GM12878 (cell line): ENCODE data around the gene NTN1. TPM values are rescaled to one million over a fixed set of nuclear protein-coding genes. Genes with fewer than 3 reads are reported as not detected.
A peak's percentile ranks its signal among the peaks of the same experiment; 100 is the strongest.

Source experiments
- ATAC-seq: fragments of 200-7000 bp; cut with Tn5 transposase; 3 replicates; pipeline ENCODE4 v1.9.1; 2020; ENCODE audit warnings: mild to moderate bottlenecking, moderate library complexity
- BruUV-seq: library from RNA; stranded (reverse); fragments of 400-500 nt; replicated peaks from 2 replicates; lab custom pipeline; 2021; lab: Mats Ljungman, UMichigan
- CTCF ChIA-PET: fragments of 300-600 bp; sonication (Branson Sonifier 250); formaldehyde crosslinking; extraction: SDS; loops from one replicate; lab custom pipeline; 2021; ENCODE audit warnings: inconsistent platforms; lab: Yijun Ruan, JAX
- POLR2A ChIA-PET: fragments of 350-600 bp; formaldehyde crosslinking; extraction: SDS; loops from one replicate; lab custom pipeline; 2021; ENCODE audit warnings: inconsistent platforms; lab: Charles Lee
- RAD21 ChIA-PET: fragments of 300-600 bp; sonication (Branson Sonifier 250); formaldehyde crosslinking; loops from one replicate; lab custom pipeline; 2023; ENCODE audit warnings: antibody characterized with exemption; ENCODE audit not compliant: unreplicated experiment; lab: Charles Lee
- SMC1A ChIA-PET: fragments of 300-600 bp; sonication (Branson Sonifier 250); formaldehyde crosslinking; loops from one replicate; lab custom pipeline; 2023; ENCODE audit not compliant: unreplicated experiment, uncharacterized antibody; lab: Charles Lee
- DNase-seq: peaks from one replicate; pipeline ENCODE4 v3.0.0-alpha.2; 2011; ENCODE audit warnings: low read depth, low spot score
- FAIRE-seq: peaks from 3 replicates; lab custom pipeline; 2011; peaks lifted over from hg19 to GRCh38; lab: Jason Lieb, UNC
- H2AFZ ChIP-seq: 2 replicates; pipeline ENCODE4 v1.6.0; 2011; ENCODE audit warnings: low read depth, low read length, control low read depth; ENCODE audit not compliant: control insufficient read depth
- H3K27ac ChIP-seq: 2 replicates; pipeline ENCODE4 v1.5.1; 2011; ENCODE audit warnings: control low read depth; ENCODE audit not compliant: control insufficient read depth, insufficient read depth
- H3K27me3 ChIP-seq, 2 experiments: replicated peaks in 1 of 2; 2 replicates each; pipeline versions ENCODE4 v1.6.0 to v1.6.1; 2011; ENCODE audit warnings: low read length in 1 of 2; ENCODE audit not compliant: control insufficient read depth in 2 of 2, insufficient read depth in 2 of 2
- H3K36me3 ChIP-seq, 2 experiments: 2 replicates each; pipeline ENCODE4 v1.5.1; 2011; ENCODE audit warnings: low read length in 1 of 2; ENCODE audit not compliant: control insufficient read depth in 2 of 2, insufficient read depth in 2 of 2
- H3K4me1 ChIP-seq: 2 replicates; pipeline ENCODE4 v1.6.1; 2011; ENCODE audit warnings: mild to moderate bottlenecking, low read length, moderate library complexity, mixed read lengths; ENCODE audit not compliant: control insufficient read depth, insufficient read depth
- H3K4me2 ChIP-seq: 2 replicates; pipeline ENCODE4 v1.6.0; 2011; ENCODE audit warnings: control low read depth; ENCODE audit not compliant: control insufficient read depth, insufficient read depth
- H3K4me3 ChIP-seq: fragments of 200-600 bp; sonication (generic); 2 replicates; pipeline ENCODE4 v1.5.1; 2016
- H3K79me2 ChIP-seq: 2 replicates; pipeline ENCODE4 v1.6.0; 2011; ENCODE audit warnings: low read length; ENCODE audit not compliant: control insufficient read depth, insufficient read depth
- H3K9ac ChIP-seq: 2 replicates; pipeline ENCODE4 v1.8.0; 2011; ENCODE audit warnings: low read length, control low read depth, mixed read lengths; ENCODE audit not compliant: control insufficient read depth, insufficient read depth
- H3K9me3 ChIP-seq: replicated peaks from 3 replicates; pipeline ENCODE4 v1.5.1; 2011; ENCODE audit warnings: mild to moderate bottlenecking, low read length; ENCODE audit not compliant: control insufficient read depth, insufficient read depth
- H4K20me1 ChIP-seq: 2 replicates; pipeline ENCODE4 v1.6.0; 2011; ENCODE audit not compliant: control insufficient read depth, insufficient read depth
- ATF3 ChIP-seq: IDR thresholded peaks from 2 replicates; pipeline ENCODE4 v1.6.1; 2011; ENCODE audit warnings: low read depth, mild to moderate bottlenecking, low read length, moderate library complexity, borderline replicate concordance; ENCODE audit errors: extremely low read depth
- CBX3 ChIP-seq: fragments of 200-600 bp; sonication (generic); IDR thresholded peaks from 2 replicates; pipeline ENCODE4 v1.6.1; 2016; ENCODE audit warnings: low read depth, borderline replicate concordance
- CEBPB ChIP-seq, 2 experiments: fragments of 150-350 bp in 1 of 2; IDR thresholded peaks; 2 replicates each; pipeline ENCODE4 v1.6.1; 2012 to 2014; ENCODE audit warnings: low read depth in 2 of 2, low read length in 2 of 2, borderline replicate concordance in 1 of 2, inconsistent platforms in 1 of 2
- CHD1 ChIP-seq: IDR thresholded peaks from 2 replicates; pipeline ENCODE4 v1.6.1; 2012; ENCODE audit warnings: low read depth, low read length, improper control_type of control experiment
- HCFC1 ChIP-seq: fragments of 150-350 bp; IDR thresholded peaks from 2 replicates; pipeline ENCODE4 v1.6.1; 2014; ENCODE audit warnings: low read length
- NFYB ChIP-seq: IDR thresholded peaks from 2 replicates; pipeline ENCODE4 v1.6.1; 2011; ENCODE audit warnings: low read depth, mild to moderate bottlenecking, low read length, improper control_type of control experiment, moderate library complexity; ENCODE audit not compliant: insufficient read depth
- POLR2AphosphoS2 ChIP-seq: IDR thresholded peaks from 2 replicates; pipeline ENCODE4 v1.6.1; 2011; ENCODE audit warnings: low read depth, mild to moderate bottlenecking, low read length, improper control_type of control experiment, moderate library complexity
- RAD51 ChIP-seq: fragments of 450-650 bp; IDR thresholded peaks from 2 replicates; pipeline ENCODE4 v1.6.1; 2016; ENCODE audit warnings: moderate library complexity, mild to moderate bottlenecking, inconsistent platforms
- SIX5 ChIP-seq: IDR thresholded peaks from 2 replicates; pipeline ENCODE4 v1.6.1; 2011; ENCODE audit warnings: mild to moderate bottlenecking, low read depth, low read length, moderate library complexity; ENCODE audit not compliant: severe bottlenecking
- SREBF1 ChIP-seq: IDR thresholded peaks from 2 replicates; pipeline ENCODE4 v1.6.1; 2012; ENCODE audit warnings: mild to moderate bottlenecking, low read length
- USF1 ChIP-seq: IDR thresholded peaks from 2 replicates; pipeline ENCODE4 v1.6.1; 2011; ENCODE audit warnings: borderline replicate concordance, low read depth, mild to moderate bottlenecking, moderate library complexity, mixed read lengths, low read length; ENCODE audit not compliant: insufficient read depth; ENCODE audit errors: extremely low read length
- ZBED1 ChIP-seq: IDR thresholded peaks from 2 replicates; pipeline ENCODE4 v1.6.1; 2016; ENCODE audit warnings: borderline replicate concordance
- WGBS: methylation state at CpG from one replicate; pipeline ENCODE4 v1.1.6; 2016; ENCODE audit warnings: low lambda C conversion rate; ENCODE audit not compliant: insufficient replicate concordance, insufficient coverage; ENCODE audit errors: missing lambda C conversion rate; 5-methylcytosine and 5-hydroxymethylcytosine counted together
- in situ Hi-C: fragments of 300-500 bp; cut with MboI; formaldehyde crosslinking; loops from 9 replicates; pipeline ENCODE4 v1.14.3; 2018; ENCODE audit warnings: mixed read lengths
- intact Hi-C: fragments of 100-400 bp; cut with micrococcal nuclease; formaldehyde crosslinking; loops from one replicate; pipeline ENCODE4 v1.14.2; 2022; ENCODE audit not compliant: unreplicated experiment
- polyA plus RNA-seq, 11 experiments: library from polyadenylated mRNA; depleted of rRNA in 4 of 11; unstranded in 6 of 11; stranded (reverse) in 5 of 11; fragments of >200 nt; fragmentation: Nextera tagmentation in 4 of 11; fragmentation: Illumina TruSeq in 1 of 11; extraction: Ambion mirVana in 4 of 11; extraction: Trizol in 1 of 11; gene quantifications; 1 replicate in 1 of 11; 2 replicates in 10 of 11; pipeline versions ENCODE4 v1.2.1 to v1.2.3, GENCODE V29; 2011 to 2016; ENCODE audit warnings: inconsistent platforms in 2 of 11, missing spikeins in 2 of 11, low read depth in 1 of 11
- total RNA-seq, 4 experiments: library from RNA; depleted of rRNA in 3 of 4; stranded (reverse); fragments of >200 nt in 3 of 4; fragmentation: Illumina TruSeq in 1 of 4; extraction: Trizol in 1 of 4; gene quantifications; 2 replicates each; pipeline versions ENCODE4 v1.2.1 to v1.2.3, GENCODE V29; 2013 to 2021

NTN1 gene
- total and polyA plus RNA-seq, 10 of the 15 experiments (the other 5 are each of a cell fraction or from before 2014, with no cell fraction given) = 0.02 to 0.89 (median 0.35) TPM

- H3K9me3 ChIP-seq = no peaks in the 10 kb centered on the region; the same call in 2 of the 3 replicates
- H3K27ac ChIP-seq = no peak overlapping the region
- no peaks in the 10 kb centered on the region for H3K36me3 ChIP-seq
- ATAC-seq = no peak; the same call in 2 of the 3 replicates
- no peaks in the 10 kb centered on the region for H3K79me2 ChIP-seq
- no peak for FAIRE-seq
- intact Hi-C loops (no loop called here), in situ Hi-C loops (no loop called here)
- no peak overlapping the region for H3K4me2 ChIP-seq
- peaks cover 0 to 1% of the 10 kb centered on the region in 2 experiments; a peak in 1 of 4 replicates for H3K27me3 ChIP-seq
- H4K20me1 ChIP-seq = no peaks in the 10 kb centered on the region
- CTCF ChIA-PET = interaction anchor here (0.6 to 4.0 kb wide), 6 partner anchors 16 to 502 kb away, joined by 3 to 33 read pairs (median 4); no protein-coding TSS in a partner anchor
- H2AFZ ChIP-seq = no peak overlapping the region
- 60% methylated on average over 16 of the region's 16 CpGs for WGBS
- RAD21 ChIA-PET = interaction anchor here (0.7 to 3.1 kb wide), 3 partner anchors 10 to 203 kb away, joined by 3 to 28 read pairs (median 3); no protein-coding TSS in a partner anchor
- SMC1A ChIA-PET = interaction anchor here (0.5 to 3.4 kb wide), 9 partner anchors 8 to 91 kb away, joined by 3 to 32 read pairs (median 3); no protein-coding TSS in a partner anchor
- no peak overlapping the region for H3K9ac ChIP-seq
- no TSS peak for BruUV-seq
- H3K4me1 ChIP-seq = peaks cover 10% of the 10 kb centered on the region
- TF ChIP-seq CHD1 = no peak
- no peak for TF ChIP-seq SREBF1
- TF ChIP-seq USF1 = peak; percentile 49
- 0 out of 2 replicates have a peak, but pooled peaks have one; percentile 9 for TF ChIP-seq ATF3
- peak; percentile 54; the same call in 1 of the 2 replicates for TF ChIP-seq RAD51
- no peak for TF ChIP-seq ZBED1
- no peak for TF ChIP-seq NFYB
- TF ChIP-seq HCFC1 = peak; percentile 44
- no peak for TF ChIP-seq POLR2AphosphoS2
- no peak for TF ChIP-seq CBX3
- TF ChIP-seq SIX5 = peak; percentile 39
- TF ChIP-seq CEBPB (IDR thresholded peaks at IDR 0.05; ENCODE audit: borderline replicate concordance in 1 of 2, low read depth in 2 of 2, low read length in 2 of 2) = no peak
- no peak overlapping the region for H3K4me3 ChIP-seq
- DNase-seq = no peak
- POLR2A ChIA-PET = interaction anchor here (0.6 to 2.0 kb wide), 6 partner anchors 8 to 92 kb away, joined by 3 to 11 read pairs (median 4); no protein-coding TSS in a partner anchor
Measured at GRCh38 chr17:9199571-9200551, 178.6 kb downstream of the NTN1 start.
